Mesenchymal stem cell (in vitro differentiated cells and primary cell): ENCODE measurements around the gene ETFA.

Source experiments
- DNase-seq: peaks from one replicate; pipeline ENCODE4 v3.0.0-alpha.2; 2013
- H2AFZ ChIP-seq: one replicate; pipeline ENCODE4 v1.6.1; 2013; ENCODE audit warnings: low read depth, mild to moderate bottlenecking, control low read depth, inconsistent platforms, low read length, moderate library complexity
- H2AK5ac ChIP-seq: 2 replicates; pipeline ENCODE4 v1.6.1; 2013; ENCODE audit warnings: low read length, moderate library complexity, mild to moderate bottlenecking, inconsistent platforms; ENCODE audit not compliant: severe bottlenecking
- H2BK120ac ChIP-seq: one replicate; pipeline ENCODE4 v1.6.1; 2013; ENCODE audit warnings: low read depth, mild to moderate bottlenecking, inconsistent platforms, low read length, moderate library complexity
- H2BK12ac ChIP-seq, 2 experiments: one replicate each; pipeline ENCODE4 v1.6.1; 2013; ENCODE audit warnings: inconsistent platforms in 2 of 2, low read length in 2 of 2, mild to moderate bottlenecking in 2 of 2, moderate library complexity in 2 of 2, control low read depth in 1 of 2
- H2BK15ac ChIP-seq: one replicate; pipeline ENCODE4 v1.6.1; 2013; ENCODE audit warnings: mild to moderate bottlenecking, low read depth, inconsistent platforms; ENCODE audit not compliant: poor library complexity, severe bottlenecking
- H2BK5ac ChIP-seq: 2 replicates; pipeline ENCODE4 v1.6.1; 2013; ENCODE audit warnings: low read depth, mild to moderate bottlenecking, low read length, control low read depth, inconsistent platforms; ENCODE audit not compliant: poor library complexity, severe bottlenecking
- H3K14ac ChIP-seq, 2 experiments: one replicate each; pipeline ENCODE4 v1.6.1; 2013; ENCODE audit warnings: inconsistent platforms in 2 of 2, low read length in 2 of 2, control low read depth in 1 of 2, mild to moderate bottlenecking in 1 of 2, moderate library complexity in 1 of 2
- H3K18ac ChIP-seq, 2 experiments: one replicate each; pipeline ENCODE4 v1.6.1; 2013; ENCODE audit warnings: inconsistent platforms in 2 of 2, low read length in 2 of 2, control low read depth in 1 of 2, low read depth in 1 of 2, mild to moderate bottlenecking in 1 of 2
- H3K23ac ChIP-seq, 2 experiments: one replicate each; pipeline ENCODE4 v1.6.1; 2013; ENCODE audit warnings: inconsistent platforms in 2 of 2, low read length in 2 of 2, mild to moderate bottlenecking in 2 of 2, moderate library complexity in 2 of 2, control low read depth in 1 of 2
- H3K27ac ChIP-seq: 2 replicates; pipeline ENCODE4 v1.5.1; 2013; ENCODE audit warnings: mild to moderate bottlenecking, moderate library complexity, low read length, control low read depth, inconsistent platforms; ENCODE audit not compliant: poor library complexity, severe bottlenecking
- H3K27me3 ChIP-seq, 2 experiments: 2 replicates each; pipeline versions ENCODE4 v1.6.1 to v1.7.0; 2013; ENCODE audit warnings: low read length in 2 of 2, mild to moderate bottlenecking in 2 of 2, moderate library complexity in 2 of 2, control low read depth in 1 of 2, inconsistent platforms in 1 of 2; ENCODE audit not compliant: control insufficient read depth in 1 of 2, insufficient read depth in 1 of 2
- H3K36me3 ChIP-seq, 2 experiments: 2 replicates each; pipeline versions ENCODE4 v1.6.1 to v1.7.0; 2013; ENCODE audit warnings: low read length in 2 of 2, control low read depth in 1 of 2, inconsistent platforms in 1 of 2, low read depth in 1 of 2, mild to moderate bottlenecking in 1 of 2; ENCODE audit not compliant: insufficient read depth in 2 of 2, control insufficient read depth in 1 of 2
- H3K4ac ChIP-seq, 2 experiments: one replicate each; pipeline ENCODE4 v1.6.1; 2013; ENCODE audit warnings: inconsistent platforms in 2 of 2, low read length in 2 of 2, mild to moderate bottlenecking in 2 of 2, moderate library complexity in 2 of 2, control low read depth in 1 of 2, low read depth in 1 of 2
- H3K4me1 ChIP-seq: 2 replicates; pipeline ENCODE4 v1.6.1; 2013; ENCODE audit warnings: low read depth, low read length, control low read depth; ENCODE audit not compliant: control insufficient read depth, insufficient read depth
- H3K4me2 ChIP-seq: 2 replicates; pipeline ENCODE4 v1.6.1; 2013; ENCODE audit warnings: low read length, mild to moderate bottlenecking, inconsistent platforms; ENCODE audit not compliant: poor library complexity, severe bottlenecking
- H3K4me3 ChIP-seq, 2 experiments: 2 replicates each; pipeline versions ENCODE4 v1.5.1 to v1.7.0; 2013; ENCODE audit warnings: low read length in 2 of 2, mild to moderate bottlenecking in 2 of 2, control low read depth in 1 of 2, low read depth in 1 of 2; ENCODE audit not compliant: insufficient read depth in 1 of 2
- H3K79me1 ChIP-seq: replicated peaks from 2 replicates; pipeline ENCODE4 v1.6.1; 2013; ENCODE audit warnings: mild to moderate bottlenecking, control low read depth, low read length, inconsistent platforms; ENCODE audit not compliant: poor library complexity, severe bottlenecking
- H3K9ac ChIP-seq: 2 replicates; pipeline ENCODE4 v1.7.0; 2013; ENCODE audit warnings: mild to moderate bottlenecking, low read length, moderate library complexity
- H3K9me3 ChIP-seq: 2 replicates; pipeline ENCODE4 v1.7.0; 2013; ENCODE audit warnings: mild to moderate bottlenecking, low read length; ENCODE audit not compliant: control insufficient read depth
- H4K8ac ChIP-seq: one replicate; pipeline ENCODE4 v1.6.1; 2013; ENCODE audit warnings: inconsistent platforms, mild to moderate bottlenecking, low read length, moderate library complexity
- H4K91ac ChIP-seq: one replicate; pipeline ENCODE4 v1.6.1; 2013; ENCODE audit warnings: mild to moderate bottlenecking, low read length, inconsistent platforms
- WGBS: methylation state at CpG from one replicate; pipeline ENCODE4 v1.1.7; 2013; ENCODE audit warnings: mixed read lengths; 5-methylcytosine and 5-hydroxymethylcytosine counted together

The ETFA gene

DNA sequence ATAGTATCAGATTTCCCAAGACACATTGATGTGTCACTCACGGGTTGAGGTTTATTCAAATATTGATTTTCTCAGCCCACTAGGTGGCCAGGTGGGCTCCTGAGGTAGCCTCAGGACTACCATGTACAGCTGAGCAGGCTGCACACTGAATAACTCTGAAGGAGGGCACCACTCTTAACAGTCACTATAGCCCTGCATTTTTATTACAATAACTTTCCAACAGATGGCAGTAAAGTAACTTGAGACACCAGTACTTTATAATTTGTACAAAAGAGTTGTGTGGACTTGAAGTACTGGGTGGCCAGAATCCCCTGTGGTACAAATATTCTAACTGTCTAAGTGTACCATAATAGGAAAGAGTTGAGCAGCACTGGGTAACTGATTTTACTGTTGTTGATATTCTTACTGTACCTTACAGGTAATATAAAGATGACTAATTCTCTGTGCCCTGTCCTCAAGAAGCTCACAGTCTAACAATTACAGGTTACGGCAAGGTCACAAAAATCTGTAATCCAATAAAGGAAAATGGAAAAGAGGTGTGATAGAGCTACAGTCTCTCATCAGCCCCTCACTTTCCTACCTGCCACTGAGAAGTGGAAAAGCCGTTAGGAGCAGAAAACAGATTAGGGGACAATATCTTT lies 76.0 kb downstream of the ETFA start:
- H2BK5ac ChIP-seq = no peak overlapping the region
- no peak overlapping the region for H3K18ac ChIP-seq
- H2BK15ac ChIP-seq = no peak overlapping the region
- H3K27me3 ChIP-seq = no peaks in the 10 kb centered on the region
- H2AK5ac ChIP-seq = no peak overlapping the region
- no peak overlapping the region for H2AFZ ChIP-seq
- no peak overlapping the region for H4K8ac ChIP-seq
- no peak overlapping the region for H3K4me3 ChIP-seq
- 81% methylated on average over 3 of the region's 3 CpGs for WGBS
- peak; percentile 64 for DNase-seq
- no peak overlapping the region for H4K91ac ChIP-seq
- no peak overlapping the region for H2BK120ac ChIP-seq
- no peaks in the 10 kb centered on the region for H3K4me1 ChIP-seq
- H3K9ac ChIP-seq = no peak overlapping the region
- no peak overlapping the region for H3K27ac ChIP-seq
- no peak overlapping the region for H3K4me2 ChIP-seq
- no peaks in the 10 kb centered on the region for H3K9me3 ChIP-seq
- H3K14ac ChIP-seq = no peak overlapping the region
- peaks cover 0 to 13% of the 10 kb centered on the region in 2 experiments for H3K36me3 ChIP-seq
- no peak overlapping the region for H3K23ac ChIP-seq
- H3K79me1 ChIP-seq = peaks cover 12% of the 10 kb centered on the region
- H3K4ac ChIP-seq = no peak overlapping the region
- no peak overlapping the region for H2BK12ac ChIP-seq

DNA sequence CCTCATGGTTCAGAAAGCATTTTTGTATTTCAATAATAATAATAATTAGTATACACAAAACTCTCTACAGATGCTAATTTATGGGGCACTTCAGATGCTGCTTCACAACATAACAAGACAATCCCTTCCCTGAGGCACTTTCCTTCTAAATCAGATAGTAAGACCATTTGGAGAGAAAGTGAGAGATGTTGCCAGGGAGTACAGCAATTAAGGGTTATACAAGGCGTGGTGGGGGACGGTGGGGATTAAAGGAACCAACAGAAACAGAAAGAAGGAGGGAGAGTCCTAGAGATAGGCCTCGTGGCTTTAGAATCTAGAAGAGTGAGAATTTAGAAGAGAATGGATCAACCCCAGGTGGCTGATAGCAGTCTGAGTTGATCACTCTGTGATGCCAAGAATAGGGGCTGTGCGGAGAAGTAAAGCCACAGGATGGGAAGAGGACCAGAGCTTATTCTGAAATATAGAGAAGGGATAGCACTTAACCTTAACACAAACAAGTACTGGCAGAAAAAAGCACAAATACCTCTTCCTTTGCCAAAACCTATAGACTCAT lies 76.9 kb downstream of the ETFA start:
- H2AFZ ChIP-seq = no peak overlapping the region
- H3K4me2 ChIP-seq = no peak overlapping the region
- H3K18ac ChIP-seq = no peak overlapping the region
- H2AK5ac ChIP-seq = no peak overlapping the region
- H4K91ac ChIP-seq = no peak overlapping the region
- peaks cover 0 to 13% of the 10 kb centered on the region in 2 experiments for H3K36me3 ChIP-seq
- H3K4me3 ChIP-seq = no peak overlapping the region
- H2BK12ac ChIP-seq = no peak overlapping the region
- H3K79me1 ChIP-seq = peaks cover 11% of the 10 kb centered on the region
- H2BK120ac ChIP-seq = no peak overlapping the region
- WGBS = 85% methylated on average over 4 of the region's 4 CpGs
- H3K27me3 ChIP-seq = no peaks in the 10 kb centered on the region
- H3K9me3 ChIP-seq = no peaks in the 10 kb centered on the region
- no peak overlapping the region for H4K8ac ChIP-seq
- H3K14ac ChIP-seq = no peak overlapping the region
- H3K4me1 ChIP-seq = no peaks in the 10 kb centered on the region
- H3K23ac ChIP-seq = no peak overlapping the region
- H3K27ac ChIP-seq = no peak overlapping the region
- H3K4ac ChIP-seq = no peak overlapping the region
- DNase-seq = no peak
- H3K9ac ChIP-seq = no peak overlapping the region
- H2BK5ac ChIP-seq = no peak overlapping the region
- H2BK15ac ChIP-seq = no peak overlapping the region

GRCh38 chr15:76233921-76234320 lies 77.3 kb downstream of the ETFA start:
- Histone ChIP-seq H2AFZ (no peak overlapping the region), H2BK5ac (no peak overlapping the region), H3K14ac (no peak overlapping the region), H3K4me3 (no peak overlapping the region), H4K8ac (no peak overlapping the region), H3K9ac (no peak overlapping the region), H3K36me3 (peaks cover 0 to 18% of the 10 kb centered on the region in 2 experiments), H3K4me1 (no peaks in the 10 kb centered on the region), H2BK120ac (no peak overlapping the region), H3K4me2 (no peak overlapping the region), H3K9me3 (no peaks in the 10 kb centered on the region), H2BK15ac (no peak overlapping the region), H3K27ac (no peak overlapping the region), H3K4ac (no peak overlapping the region), H2AK5ac (no peak overlapping the region), H3K79me1 (peaks cover 10% of the 10 kb centered on the region), H3K27me3 (no peaks in the 10 kb centered on the region), H3K18ac (no peak overlapping the region), H4K91ac (no peak overlapping the region), H2BK12ac (no peak overlapping the region), H3K23ac (no peak overlapping the region)
- 100% methylated on average over 1 of the region's 1 CpG for WGBS
- DNase-seq = no peak

DNA sequence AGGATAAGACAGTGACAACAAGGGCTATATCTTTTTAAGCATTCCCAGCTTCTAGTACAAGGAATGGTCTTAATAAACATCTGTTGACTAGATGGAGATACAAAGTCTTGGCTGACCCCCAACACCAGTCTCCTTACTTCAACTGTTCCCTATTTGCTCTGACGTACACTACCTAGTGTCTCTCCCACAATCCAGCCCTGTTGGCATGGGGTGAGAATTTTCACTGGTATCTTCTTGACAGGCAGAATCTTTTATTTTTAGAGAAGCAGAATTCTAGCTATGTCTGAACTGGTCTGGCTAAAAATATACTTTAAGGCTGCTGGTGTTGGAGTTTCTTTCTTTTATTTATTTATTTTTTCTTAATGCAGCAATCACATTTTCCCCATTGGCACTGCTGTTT lies 82.0 kb downstream of the ETFA start:
- Histone ChIP-seq H2AFZ (no peak overlapping the region), H3K27me3 (no peaks in the 10 kb centered on the region), H3K4me1 (no peaks in the 10 kb centered on the region), H4K8ac (no peak overlapping the region), H2BK15ac (no peak overlapping the region), H2AK5ac (no peak overlapping the region), H3K4me2 (no peak overlapping the region), H4K91ac (no peak overlapping the region), H3K18ac (no peak overlapping the region), H3K79me1 (peaks cover 2% of the 10 kb centered on the region), H3K9ac (no peak overlapping the region), H2BK120ac (no peak overlapping the region), H3K14ac (no peak overlapping the region), H3K9me3 (no peaks in the 10 kb centered on the region), H2BK5ac (no peak overlapping the region), H3K27ac (no peak overlapping the region), H3K4me3 (no peak overlapping the region), H3K23ac (no peak overlapping the region), H2BK12ac (no peak overlapping the region), H3K4ac (no peak overlapping the region), H3K36me3 (peaks cover 6 to 38% of the 10 kb centered on the region in 2 experiments)
- WGBS = no CpG with 5 or more reads among the region's 1 CpG
- no peak for DNase-seq
